GM12892 (cell line): ENCODE measurements around the gene CLEC2A.

ENCODE experiments used
- POLR2AphosphoS5 ChIP-seq: IDR thresholded peaks from 2 replicates; pipeline ENCODE4 v1.6.1; 2011; ENCODE audit warnings: low read depth, low read length, control low read depth
- TAF1 ChIP-seq: IDR thresholded peaks from 2 replicates; pipeline ENCODE4 v1.6.1; 2011; ENCODE audit warnings: low read depth, mild to moderate bottlenecking, control low read depth, low read length, borderline replicate concordance

DNA sequence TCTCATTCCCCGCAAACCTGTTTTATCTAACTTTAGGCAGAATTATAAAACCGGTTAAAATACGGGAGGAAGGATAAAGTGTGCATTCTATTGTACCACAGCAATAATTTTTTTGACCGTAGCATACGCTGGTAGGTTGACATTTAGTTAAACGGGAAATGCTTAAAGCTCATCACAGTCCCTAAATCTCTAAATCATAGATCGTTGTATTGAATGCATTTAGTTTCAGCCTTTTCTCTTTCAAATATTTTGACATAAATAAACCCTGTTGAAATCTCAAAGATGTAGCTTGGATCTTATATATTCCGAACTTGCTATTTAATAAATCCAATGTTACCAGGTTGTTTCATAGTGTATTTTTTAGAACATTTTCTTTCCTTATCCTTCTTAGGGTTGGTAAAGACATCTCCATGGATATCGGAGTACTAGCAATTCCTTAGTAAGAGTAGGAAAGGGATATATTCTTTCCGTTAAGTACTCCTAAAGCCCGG is 63.8 kb downstream of the CLEC2A start:
- TF ChIP-seq TAF1, result no peak
- no peak for TF ChIP-seq POLR2AphosphoS5
